GM12891 (cell line): Measurements from ENCODE around the gene IAH1.

Experiments used
- DNase-seq: peaks from one replicate; pipeline ENCODE4 v3.0.0; 2011; ENCODE audit warnings: low spot score; ENCODE audit not compliant: insufficient read length
- FAIRE-seq: peaks from 2 replicates; lab custom pipeline; 2011; peaks lifted over from hg19 to GRCh38; lab: Jason Lieb, UNC
- PAX5 ChIP-seq: IDR thresholded peaks from 2 replicates; pipeline ENCODE4 v1.6.1; 2011; ENCODE audit warnings: low read length, moderate library complexity, mild to moderate bottlenecking; ENCODE audit not compliant: insufficient read depth, severe bottlenecking
- POLR2A ChIP-seq: IDR thresholded peaks from 2 replicates; pipeline ENCODE4 v1.6.1; 2011; ENCODE audit warnings: low read depth, low read length, control low read depth
- POLR2AphosphoS5 ChIP-seq: IDR thresholded peaks from 2 replicates; pipeline ENCODE4 v1.6.1; 2011; ENCODE audit warnings: low read depth, low read length, control low read depth
- POU2F2 ChIP-seq: IDR thresholded peaks from 2 replicates; pipeline ENCODE4 v1.6.1; 2011; ENCODE audit warnings: low read depth, mild to moderate bottlenecking, control low read depth, low read length, moderate library complexity
- SPI1 ChIP-seq: IDR thresholded peaks from 2 replicates; pipeline ENCODE4 v1.6.1; 2011; ENCODE audit warnings: low read depth, low read length, control low read depth
- TAF1 ChIP-seq: IDR thresholded peaks from 2 replicates; pipeline ENCODE4 v1.6.1; 2011; ENCODE audit warnings: low read depth, low read length, control low read depth

Gene IAH1

DNA sequence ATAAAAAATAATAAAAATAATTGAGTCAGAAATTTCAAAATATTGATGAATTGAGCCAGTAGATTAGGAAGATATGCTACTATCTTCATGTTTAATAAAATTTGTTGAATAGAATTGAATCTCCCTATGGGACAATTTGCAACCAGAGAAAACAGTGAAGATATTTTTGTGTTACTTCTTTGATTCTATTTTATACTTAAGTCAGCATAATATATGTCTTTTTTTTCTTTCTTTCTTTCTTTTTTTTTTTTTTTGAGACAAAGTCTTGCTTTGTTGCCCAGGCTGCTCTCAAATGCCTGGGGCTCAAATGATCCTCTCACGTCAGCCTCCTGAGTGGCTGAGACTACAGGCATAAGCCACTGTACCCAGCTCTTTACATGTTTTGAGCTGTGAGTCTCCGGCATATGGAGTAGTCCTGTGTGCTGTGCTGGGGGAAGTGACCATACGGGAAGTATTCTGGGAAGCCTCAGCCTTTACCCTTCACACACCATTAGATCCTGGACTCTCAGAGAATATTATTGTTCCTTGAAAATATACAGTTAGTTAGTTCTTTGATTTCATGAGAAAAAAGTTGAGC, 13.8 kb upstream of the IAH1 start:
- DNase-seq = no peak
- FAIRE-seq = no peak
- no peak for TF ChIP-seq POU2F2
- TF ChIP-seq TAF1 = no peak
- no peak for TF ChIP-seq PAX5
- TF ChIP-seq POLR2AphosphoS5 = no peak
- no peak for TF ChIP-seq SPI1
- no peak for TF ChIP-seq POLR2A

GRCh38 chr2:9461079-9461478, 13.3 kb upstream of the IAH1 start:
- DNase-seq = no peak
- no peak for FAIRE-seq
- TF ChIP-seq PAX5 = no peak
- no peak for TF ChIP-seq SPI1
- TF ChIP-seq TAF1 = no peak
- TF ChIP-seq POU2F2 = no peak
- no peak for TF ChIP-seq POLR2A
- TF ChIP-seq POLR2AphosphoS5 = no peak

- FAIRE-seq = no peak
Measured at GRCh38 chr2:9462313-9462712, 12.0 kb upstream of the IAH1 start.

GRCh38 chr2:9462886-9463697, 11.3 kb upstream of the IAH1 start:
- DNase-seq = no peak
- no peak for FAIRE-seq
- TF ChIP-seq TAF1 (no peak), POU2F2 (no peak), PAX5 (no peak), POLR2AphosphoS5 (no peak)

More at GRCh38 chr2:9462313-9462712, 12.0 kb upstream of the IAH1 start:
- TF ChIP-seq SPI1 = no peak
- DNase-seq = no peak

GRCh38 chr2:9463698-9464034, 10.7 kb upstream of the IAH1 start:
- no peak for FAIRE-seq
- no peak for DNase-seq
- TF ChIP-seq SPI1 = no peak
- no peak for TF ChIP-seq PAX5

- DNase-seq = no peak
- no peak for TF ChIP-seq POLR2AphosphoS5
- TF ChIP-seq SPI1 = no peak
- no peak for TF ChIP-seq PAX5
- no peak for TF ChIP-seq POLR2A
- TF ChIP-seq TAF1 = no peak
- no peak for TF ChIP-seq POU2F2
- no peak for FAIRE-seq
Measured at GRCh38 chr2:9465170-9465569, 9.2 kb upstream of the IAH1 start.

DNA sequence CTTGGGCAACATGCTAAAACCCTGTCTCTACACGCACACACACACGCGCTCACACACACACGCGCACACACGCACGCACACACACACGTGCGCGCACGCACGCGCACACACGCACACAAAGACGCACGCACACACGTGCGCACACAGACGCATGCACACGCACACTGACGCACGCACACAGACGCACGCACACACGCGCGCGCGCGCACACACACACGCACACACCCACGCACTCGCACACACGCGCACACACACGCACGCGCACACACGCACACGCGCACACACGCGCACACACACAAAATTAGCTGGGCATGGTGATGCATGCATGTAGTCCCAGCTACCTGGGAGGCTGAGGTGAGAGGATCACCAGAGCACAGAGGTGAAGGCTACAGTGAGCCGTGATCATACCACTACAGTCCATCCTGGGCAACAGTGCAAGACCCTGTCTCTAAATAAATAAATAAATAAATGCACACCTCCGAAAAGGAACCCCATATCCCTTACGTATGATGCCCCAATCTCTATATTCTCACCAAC, 8.1 kb upstream of the IAH1 start:
- TF ChIP-seq POU2F2 (no peak), POLR2A (no peak), POLR2AphosphoS5 (no peak), SPI1 (no peak), TAF1 (no peak), PAX5 (no peak)
- FAIRE-seq (peak; percentile 16), DNase-seq (no peak)

DNA sequence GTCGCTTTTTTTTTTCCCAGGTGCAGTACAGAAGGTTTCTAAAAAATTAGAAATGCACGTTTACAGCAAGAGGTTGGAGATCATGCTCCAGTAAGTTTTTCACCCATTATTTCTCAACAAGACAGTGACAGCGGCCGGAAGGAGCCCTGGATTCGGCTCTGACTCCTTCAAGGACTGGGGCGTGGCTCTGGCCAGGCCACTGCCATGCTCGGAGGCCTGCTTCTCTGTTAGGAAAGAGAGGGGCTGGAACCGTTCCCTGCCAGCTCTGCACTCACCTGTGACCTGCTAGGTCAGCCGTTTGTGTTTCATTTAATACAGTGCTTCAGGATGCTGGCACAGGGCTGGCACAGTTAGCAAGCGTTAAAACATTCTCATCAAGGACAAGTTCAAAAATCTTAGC, 6.7 kb upstream of the IAH1 start:
- FAIRE-seq = no peak
- no peak for TF ChIP-seq PAX5
- no peak for TF ChIP-seq TAF1
- TF ChIP-seq POLR2AphosphoS5 = no peak
- no peak for TF ChIP-seq POU2F2
- DNase-seq = no peak

DNA sequence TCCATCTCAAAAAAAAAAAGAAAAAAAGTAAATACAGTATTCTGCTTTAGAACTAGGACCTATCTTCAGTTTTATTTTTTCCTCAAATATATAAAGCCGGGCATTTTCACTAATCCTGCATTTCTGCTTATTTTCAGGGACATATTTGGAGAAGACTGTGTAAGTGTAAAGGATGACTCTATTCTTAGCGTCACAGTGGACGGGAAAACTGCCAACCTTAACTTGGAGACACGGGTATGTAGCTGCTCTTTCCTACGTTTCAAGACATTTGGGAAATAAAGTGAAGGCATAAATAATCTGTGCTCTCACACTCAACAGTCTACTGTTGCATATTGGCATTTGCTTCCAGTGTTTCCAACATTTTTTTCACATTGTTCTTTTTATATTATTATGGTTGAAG, 3.1 kb upstream of the IAH1 start:
- no peak for DNase-seq
- TF ChIP-seq SPI1 (no peak), POLR2AphosphoS5 (no peak), PAX5 (no peak)
- no peak for FAIRE-seq

DNA sequence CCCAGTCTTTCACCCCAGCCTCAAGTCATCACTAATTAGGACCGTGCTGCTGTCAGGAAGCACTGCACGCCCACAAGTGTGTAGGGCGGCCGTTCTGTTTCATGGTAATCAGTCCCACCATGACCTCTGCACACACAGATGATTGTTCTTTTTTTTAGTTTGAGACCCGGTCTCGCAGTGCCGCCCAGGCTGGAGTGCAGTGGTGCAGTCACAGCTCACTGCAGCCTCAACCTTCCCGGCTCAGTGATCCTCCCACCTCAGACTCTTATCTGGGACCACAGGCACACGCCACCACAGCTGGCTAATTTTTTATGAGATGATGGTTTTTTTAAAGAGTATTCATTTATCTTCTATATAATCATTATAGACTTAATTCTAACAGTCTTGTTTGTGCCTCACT, 1.8 kb upstream of the IAH1 start:
- DNase-seq = peak; percentile 27
- TF ChIP-seq POLR2A (no peak), PAX5 (no peak), POU2F2 (no peak), TAF1 (no peak), POLR2AphosphoS5 (no peak), SPI1 (no peak)
- peak; percentile 82 for FAIRE-seq
